BJ (cell line): ENCODE results near the gene ANK2. TPM values are rescaled to one million over a fixed set of nuclear protein-coding genes. Genes with fewer than 3 reads are reported as not detected.

ENCODE experiments used
- CTCF ChIA-PET: fragments of 350-600 bp; formaldehyde crosslinking; extraction: SDS; loops from one replicate; lab custom pipeline; 2021; ENCODE audit warnings: antibody characterized with exemption, inconsistent platforms; lab: Yijun Ruan, JAX
- POLR2A ChIA-PET: fragments of 300-600 bp; sonication (Branson Sonifier 250); formaldehyde crosslinking; extraction: SDS; loops from one replicate; lab custom pipeline; 2021; ENCODE audit warnings: antibody characterized with exemption; lab: Charles Lee
- DNase-seq: peaks from one replicate; pipeline ENCODE4 v3.0.0-alpha.2; 2011; ENCODE audit warnings: low read depth
- H3K27me3 ChIP-seq: 2 replicates; pipeline ENCODE4 v1.6.0; 2011; ENCODE audit warnings: low read length; ENCODE audit not compliant: control insufficient read depth, insufficient read depth
- H3K36me3 ChIP-seq: 2 replicates; pipeline ENCODE4 v1.5.1; 2011; ENCODE audit warnings: low read length; ENCODE audit not compliant: control insufficient read depth, insufficient read depth
- H3K4me3 ChIP-seq: 2 replicates; pipeline ENCODE4 v1.5.1; 2011; ENCODE audit warnings: low read depth, mild to moderate bottlenecking, control low read depth, low read length
- polyA plus RNA-seq: library from polyadenylated mRNA; depleted of rRNA; stranded (reverse); fragments of >200 nt; gene quantifications from 2 replicates; pipeline ENCODE4 v1.2.3, GENCODE V29; 2011
- TF ChIP-seq, protein P1 (sequence below): IDR thresholded peaks from 2 replicates; pipeline ENCODE4 v1.5.1; 2011; ENCODE audit warnings: low read depth, mild to moderate bottlenecking, control low read depth, inconsistent platforms, low read length, moderate library complexity; ENCODE audit not compliant: insufficient read depth

Gene ANK2
- polyA plus RNA-seq, 1 experiment: 2.3 TPM

DNA sequence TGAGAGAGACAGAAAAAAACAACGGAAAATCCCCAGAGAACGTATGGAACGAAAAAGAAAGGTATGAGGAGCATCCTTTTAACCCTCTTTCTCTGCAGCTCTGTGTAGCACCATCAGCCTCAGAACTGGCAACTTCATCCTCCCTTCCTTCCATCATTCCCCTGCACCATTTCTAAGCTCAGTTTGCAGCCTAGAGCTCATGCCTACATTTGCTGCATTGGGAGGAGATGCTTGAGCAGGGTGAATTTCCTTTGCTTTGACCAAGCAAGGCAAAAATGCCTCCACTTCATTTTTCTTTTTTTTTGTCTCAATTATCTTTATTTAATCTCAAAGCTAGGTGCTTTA lies 67.9 kb downstream of the ANK2 start:
- ChIA-PET CTCF (interaction anchor here (1.1 kb wide), 1 partner anchor 12 kb away, joined by 3 read pairs; no protein-coding TSS in a partner anchor), POLR2A (no interaction called here)
- Histone ChIP-seq H3K27me3 (peaks cover 3% of the 10 kb centered on the region; the same call in 1 of the 2 replicates), H3K36me3 (no peaks in the 10 kb centered on the region), H3K4me3 (no peak overlapping the region)
- TF ChIP-seq, protein P1, sequence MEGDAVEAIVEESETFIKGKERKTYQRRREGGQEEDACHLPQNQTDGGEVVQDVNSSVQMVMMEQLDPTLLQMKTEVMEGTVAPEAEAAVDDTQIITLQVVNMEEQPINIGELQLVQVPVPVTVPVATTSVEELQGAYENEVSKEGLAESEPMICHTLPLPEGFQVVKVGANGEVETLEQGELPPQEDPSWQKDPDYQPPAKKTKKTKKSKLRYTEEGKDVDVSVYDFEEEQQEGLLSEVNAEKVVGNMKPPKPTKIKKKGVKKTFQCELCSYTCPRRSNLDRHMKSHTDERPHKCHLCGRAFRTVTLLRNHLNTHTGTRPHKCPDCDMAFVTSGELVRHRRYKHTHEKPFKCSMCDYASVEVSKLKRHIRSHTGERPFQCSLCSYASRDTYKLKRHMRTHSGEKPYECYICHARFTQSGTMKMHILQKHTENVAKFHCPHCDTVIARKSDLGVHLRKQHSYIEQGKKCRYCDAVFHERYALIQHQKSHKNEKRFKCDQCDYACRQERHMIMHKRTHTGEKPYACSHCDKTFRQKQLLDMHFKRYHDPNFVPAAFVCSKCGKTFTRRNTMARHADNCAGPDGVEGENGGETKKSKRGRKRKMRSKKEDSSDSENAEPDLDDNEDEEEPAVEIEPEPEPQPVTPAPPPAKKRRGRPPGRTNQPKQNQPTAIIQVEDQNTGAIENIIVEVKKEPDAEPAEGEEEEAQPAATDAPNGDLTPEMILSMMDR: no peak
- DNase-seq: no peak

DNA sequence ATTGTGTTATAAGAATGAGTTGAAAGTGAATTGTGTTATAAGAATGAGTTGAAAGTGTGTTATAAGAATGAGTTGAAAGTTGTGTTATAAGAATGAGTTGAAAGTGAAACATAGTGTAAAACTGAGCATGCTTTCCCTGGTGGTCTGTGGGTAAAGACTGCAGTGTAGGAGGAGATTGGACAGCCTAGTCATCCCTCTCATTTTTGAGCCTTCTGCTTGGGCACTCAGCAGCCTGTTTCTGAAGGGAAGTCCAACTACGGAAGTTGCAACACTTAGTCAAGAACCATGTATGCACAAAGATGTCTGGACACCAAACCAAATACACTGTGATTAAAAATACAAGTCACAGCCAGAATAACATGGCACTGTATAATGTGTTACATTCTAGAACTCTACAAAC lies 72.6 kb downstream of the ANK2 start:
- CTCF ChIA-PET: no interaction called here
- TF ChIP-seq, protein P1: no peak
- Histone ChIP-seq H3K27me3 (no peaks in the 10 kb centered on the region), H3K36me3 (no peaks in the 10 kb centered on the region), H3K4me3 (no peak overlapping the region)
- DNase-seq: no peak
- POLR2A ChIA-PET: no interaction called here

DNA sequence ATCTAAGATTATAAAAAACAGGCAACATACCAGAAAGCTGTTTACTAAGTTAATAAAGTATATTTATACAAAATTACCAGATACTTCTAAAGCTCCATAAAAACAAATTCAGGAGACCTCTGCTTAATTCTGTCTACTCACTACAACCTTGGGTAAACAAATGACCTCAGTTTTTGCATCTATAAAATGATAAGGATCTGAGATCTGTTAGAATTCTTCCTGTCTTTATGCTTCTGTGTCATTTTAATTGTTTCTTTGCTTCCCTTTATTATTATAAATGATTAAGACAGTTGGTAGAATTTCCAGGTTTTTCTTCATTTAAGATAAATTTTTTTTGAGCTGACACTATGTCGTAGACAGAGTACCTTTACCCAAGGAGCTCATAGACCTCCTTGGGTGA lies 76.0 kb downstream of the ANK2 start:
- ChIA-PET POLR2A (no interaction called here), CTCF (interaction anchor here (0.5 kb wide), 2 partner anchors 176 to 829 kb away, joined by 3 read pairs; partner anchors contain the start of gene ALPK1)
- Histone ChIP-seq H3K4me3 (no peak overlapping the region), H3K27me3 (no peaks in the 10 kb centered on the region), H3K36me3 (no peaks in the 10 kb centered on the region)
- TF ChIP-seq, protein P1: no peak
- no peak for DNase-seq

DNA sequence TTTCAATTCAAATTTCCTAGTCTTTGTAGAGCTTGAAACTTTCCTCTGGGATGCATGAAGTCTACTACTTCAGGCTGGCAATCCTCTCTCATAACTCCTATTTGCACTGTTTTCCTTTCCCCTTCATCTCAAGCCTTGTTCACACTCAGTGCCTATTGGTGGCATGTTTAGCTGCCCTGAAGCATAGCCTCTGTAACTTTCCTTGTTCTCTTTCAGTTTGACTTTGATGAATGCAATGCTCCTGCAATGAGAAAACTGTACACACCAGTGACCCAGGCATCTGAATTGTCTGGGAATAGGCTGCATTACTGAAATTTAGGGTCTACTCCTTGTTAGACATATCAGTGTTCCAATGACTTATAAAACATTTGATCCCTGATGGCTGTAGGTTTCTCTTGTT lies 81.7 kb downstream of the ANK2 start:
- ChIA-PET CTCF (no interaction called here), POLR2A (interaction anchor here (0.6 kb wide), 1 partner anchor 81 kb away, joined by 3 read pairs; no protein-coding TSS in a partner anchor)
- no peak for DNase-seq
- no peaks in the 10 kb centered on the region for H3K36me3 ChIP-seq
- H3K27me3 ChIP-seq: no peaks in the 10 kb centered on the region
- H3K4me3 ChIP-seq: no peak overlapping the region
- TF ChIP-seq, protein P1: no peak

DNA sequence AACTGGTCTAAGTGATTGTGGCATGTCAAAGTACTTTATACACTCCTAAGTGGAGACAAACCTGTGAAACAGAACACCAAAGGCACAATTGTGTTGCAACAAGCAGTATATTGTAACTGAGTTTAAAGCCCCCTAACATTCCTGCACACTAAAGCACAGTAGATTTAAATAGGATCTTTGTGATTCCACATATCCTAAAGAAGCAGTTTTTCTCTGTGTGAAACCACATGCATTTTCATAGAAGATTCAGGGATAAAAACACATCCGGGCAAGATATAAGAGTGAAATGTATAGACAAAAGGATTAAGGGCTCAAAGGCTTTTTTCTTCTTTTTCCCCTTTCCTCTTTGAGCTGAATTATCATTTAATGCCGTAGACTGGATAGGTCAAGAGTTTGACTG lies 82.2 kb downstream of the ANK2 start:
- no peak for DNase-seq
- no peak overlapping the region for H3K4me3 ChIP-seq
- H3K36me3 ChIP-seq: no peaks in the 10 kb centered on the region
- no peaks in the 10 kb centered on the region for H3K27me3 ChIP-seq
- TF ChIP-seq, protein P1: no peak
- ChIA-PET POLR2A (interaction anchor here (0.6 kb wide), 1 partner anchor 81 kb away, joined by 3 read pairs; no protein-coding TSS in a partner anchor), CTCF (no interaction called here)
